SK-N-SH (cell line): Measurements from ENCODE around the gene SEC14L5. TPM values are rescaled to one million over a fixed set of nuclear protein-coding genes. Genes with fewer than 3 reads are reported as not detected.

Source experiments
- CTCF ChIA-PET: fragments of 300-600, 350-600 bp; formaldehyde crosslinking; extraction: SDS; loops from one replicate; lab custom pipeline; 2021; lab: Yijun Ruan, JAX
- POLR2A ChIA-PET: fragments of 350-600 bp; sonication (Branson Sonifier 250); formaldehyde crosslinking; extraction: SDS; loops from one replicate; lab custom pipeline; 2020; ENCODE audit warnings: antibody characterized with exemption, inconsistent platforms; lab: Yijun Ruan, JAX
- DNase-seq: peaks from one replicate; pipeline ENCODE4 v3.0.0; 2012
- H2AFZ ChIP-seq: fragments of 200-600 bp; sonication (generic); 2 replicates; pipeline ENCODE4 v1.8.1; 2016; ENCODE audit warnings: antibody characterized with exemption, mild to moderate bottlenecking, low read depth
- H3F3A ChIP-seq: fragments of 200-600 bp; sonication (generic); replicated peaks from 2 replicates; pipeline ENCODE3; 2016; ENCODE audit warnings: antibody characterized with exemption, mild to moderate bottlenecking; ENCODE audit not compliant: insufficient read depth
- H3K27ac ChIP-seq, 2 experiments: fragments of 200-500 bp in 1 of 2; fragments of 200-600 bp in 1 of 2; sonication (Bioruptor generic) in 1 of 2; sonication (generic), shearing (Covaris generic) in 1 of 2; 2 replicates each; pipeline versions ENCODE4 v1.5.1 to v1.6.1; 2014 to 2016; ENCODE audit warnings: low read depth in 2 of 2, inconsistent platforms in 1 of 2, low read length in 1 of 2, mild to moderate bottlenecking in 1 of 2, mixed read lengths in 1 of 2
- H3K27me3 ChIP-seq: fragments of 200-600 bp; sonication (generic), shearing (Covaris generic); 2 replicates; pipeline ENCODE4 v1.6.1; 2016; ENCODE audit warnings: mixed run types; ENCODE audit not compliant: insufficient read depth
- H3K36me3 ChIP-seq, 2 experiments: fragments of 200-500 bp in 1 of 2; fragments of 200-600 bp in 1 of 2; sonication (Bioruptor generic) in 1 of 2; sonication (generic) in 1 of 2; replicated peaks in 1 of 2; 2 replicates each; pipeline versions ENCODE3 to v1.5.1; 2014 to 2016; ENCODE audit warnings: low read length in 1 of 2, mild to moderate bottlenecking in 1 of 2; ENCODE audit not compliant: insufficient read depth in 2 of 2, control insufficient read depth in 1 of 2
- H3K4me1 ChIP-seq, 2 experiments: fragments of 200-500 bp in 1 of 2; fragments of 200-600 bp in 1 of 2; sonication (Bioruptor generic) in 1 of 2; sonication (generic), shearing (Covaris generic) in 1 of 2; 2 replicates each; pipeline versions ENCODE4 v1.5.1 to v1.6.1; 2014 to 2016; ENCODE audit warnings: low read depth in 1 of 2, low read length in 1 of 2, mixed run types in 1 of 2; ENCODE audit not compliant: insufficient read depth in 2 of 2, control insufficient read depth in 1 of 2
- H3K4me2 ChIP-seq: fragments of 200-600 bp; sonication (generic), shearing (Covaris generic); 2 replicates; pipeline ENCODE4 v1.6.1; 2017; ENCODE audit warnings: mixed run types
- H3K4me3 ChIP-seq, 2 experiments: fragments of 200-500 bp in 1 of 2; fragments of 200-600 bp in 1 of 2; sonication (Bioruptor generic) in 1 of 2; sonication (generic), shearing (Covaris generic) in 1 of 2; 2 replicates each; pipeline versions ENCODE4 v1.5.1 to v1.8.1; 2014 to 2016; ENCODE audit warnings: low read depth in 2 of 2, inconsistent platforms in 1 of 2, low read length in 1 of 2, mild to moderate bottlenecking in 1 of 2, mixed read lengths in 1 of 2, moderate library complexity in 1 of 2
- H3K79me2 ChIP-seq: fragments of 200-600 bp; sonication (generic); 2 replicates; pipeline ENCODE4 v1.8.1; 2017; ENCODE audit warnings: mild to moderate bottlenecking; ENCODE audit not compliant: insufficient read depth
- H3K9ac ChIP-seq: fragments of 200-600 bp; sonication (generic); 2 replicates; pipeline ENCODE4 v1.6.1; 2017; ENCODE audit warnings: mixed run types
- H3K9me2 ChIP-seq: fragments of 200-600 bp; sonication (generic); 2 replicates; pipeline ENCODE4 v1.6.1; 2017; ENCODE audit warnings: mixed run types
- H3K9me3 ChIP-seq: fragments of 200-600 bp; sonication (generic); 2 replicates; pipeline ENCODE4 v1.6.1; 2017; ENCODE audit warnings: mixed run types, mild to moderate bottlenecking, moderate library complexity
- H4K20me1 ChIP-seq: fragments of 200-600 bp; sonication (generic); 2 replicates; pipeline ENCODE4 v1.6.1; 2017; ENCODE audit warnings: mild to moderate bottlenecking, mixed run types; ENCODE audit not compliant: insufficient read depth
- EZH2phosphoT487 ChIP-seq: fragments of 200-600 bp; sonication (generic); IDR thresholded peaks from 2 replicates; pipeline ENCODE4 v1.6.1; 2017; ENCODE audit warnings: low read depth, mixed run types, mild to moderate bottlenecking, antibody characterized with exemption, moderate library complexity, borderline replicate concordance
- FOSL2 ChIP-seq: IDR thresholded peaks from 2 replicates; pipeline ENCODE4 v1.4.0; 2012; ENCODE audit warnings: low read depth, mild to moderate bottlenecking, moderate library complexity, borderline replicate concordance
- FOXJ3 ChIP-seq: sonication (generic); formaldehyde crosslinking; IDR thresholded peaks from 2 replicates; pipeline ENCODE4 v1.5.1; 2020; ENCODE audit warnings: mild to moderate bottlenecking, missing genetic modification reagents
- MEF2A ChIP-seq: IDR thresholded peaks from 2 replicates; pipeline ENCODE4 v1.4.0; 2012; ENCODE audit warnings: low read depth, borderline replicate concordance
- MXI1 ChIP-seq: IDR thresholded peaks from 2 replicates; pipeline ENCODE4 v1.6.1; 2012; ENCODE audit warnings: mild to moderate bottlenecking, low read depth, low read length, improper control_type of control experiment
- NRF1 ChIP-seq: IDR thresholded peaks from 2 replicates; pipeline ENCODE4 v1.6.1; 2012; ENCODE audit warnings: low read depth, mild to moderate bottlenecking, low read length
- PBX3 ChIP-seq: IDR thresholded peaks from 2 replicates; pipeline ENCODE4; 2012
- POLR2AphosphoS5 ChIP-seq: IDR thresholded peaks from 2 replicates; pipeline ENCODE4 v1.6.1; 2012; ENCODE audit warnings: low read depth, low read length
- RAD21 ChIP-seq: IDR thresholded peaks from 2 replicates; pipeline ENCODE4 v1.6.1; 2012; ENCODE audit warnings: mild to moderate bottlenecking, low read length
- REST ChIP-seq: IDR thresholded peaks from 2 replicates; pipeline ENCODE4 v1.6.1; 2012; ENCODE audit warnings: mild to moderate bottlenecking, low read depth, low read length, moderate library complexity
- RXRA ChIP-seq: IDR thresholded peaks from 2 replicates; pipeline ENCODE4 v1.4.0; 2012; ENCODE audit warnings: low read depth, mild to moderate bottlenecking, borderline replicate concordance
- TAF1 ChIP-seq: IDR thresholded peaks from 2 replicates; pipeline ENCODE4 v1.6.1; 2012; ENCODE audit warnings: low read depth, mild to moderate bottlenecking, low read length, moderate library complexity, borderline replicate concordance
- USF2 ChIP-seq: fragments of 150-350 bp; IDR thresholded peaks from 2 replicates; pipeline ENCODE4 v1.6.1; 2017; ENCODE audit warnings: antibody characterized with exemption, low read length, low read depth, borderline replicate concordance
- YY1 ChIP-seq: IDR thresholded peaks from 2 replicates; pipeline ENCODE4 v1.4.0; 2012; ENCODE audit warnings: low read depth, mild to moderate bottlenecking
- WGBS: methylation state at CpG from one replicate; pipeline ENCODE4 v1.1.6; 2017; ENCODE audit warnings: low lambda C conversion rate; 5-methylcytosine and 5-hydroxymethylcytosine counted together
- polyA plus RNA-seq, 3 experiments: library from polyadenylated mRNA; depleted of rRNA; stranded (reverse); fragments of >200 nt; gene quantifications; 2 replicates each; pipeline ENCODE4 v1.2.3, GENCODE V29; 2012

The SEC14L5 gene
- polyA plus RNA-seq, 1 of the 3 experiments (the other 2 are of a cell fraction), result 0.08 TPM

- ChIA-PET POLR2A (no interaction called here), CTCF (no interaction called here)
- Histone ChIP-seq H3K4me1 (peaks cover 0 to 5% of the 10 kb centered on the region in 2 experiments; a peak in 1 of 4 replicates), H3K9me2 (no peaks in the 10 kb centered on the region), H2AFZ (no peak overlapping the region), H3K36me3 (no peaks in the 10 kb centered on the region)
- WGBS, result 44% methylated on average over 6 of the region's 14 CpGs
- TF ChIP-seq FOSL2, result no peak
- TF ChIP-seq PBX3, result no peak
- TF ChIP-seq, all 33 proteins: peak for 0
- Histone ChIP-seq H3K4me3 (no peak overlapping the region), H3K9ac (no peak overlapping the region), H3K27me3 (peaks cover 21% of the 10 kb centered on the region), H3K9me3 (no peaks in the 10 kb centered on the region), H3K27ac (no peak overlapping the region), H4K20me1 (no peaks in the 10 kb centered on the region), H3F3A (no peaks in the 10 kb centered on the region), H3K79me2 (no peaks in the 10 kb centered on the region), H3K4me2 (no peak overlapping the region)
- DNase-seq, result no peak
These were observed 33.6 kb downstream of the SEC14L5 start for GRCh38 chr16:4991754-4992153.

- no peaks in the 10 kb centered on the region for H3K27me3 ChIP-seq
- CTCF ChIA-PET, result no interaction called here
These were observed 36.7 kb downstream of the SEC14L5 start for GRCh38 chr16:4994719-4995434.

More at GRCh38 chr16:4994719-4995434, 36.7 kb downstream of the SEC14L5 start:
- Histone ChIP-seq H3K4me3 (no peak overlapping the region), H3K4me1 (no peaks in the 10 kb centered on the region), H3F3A (no peaks in the 10 kb centered on the region), H3K4me2 (no peak overlapping the region), H3K27ac (no peak overlapping the region), H3K9me3 (no peaks in the 10 kb centered on the region), H4K20me1 (no peaks in the 10 kb centered on the region), H3K9me2 (no peaks in the 10 kb centered on the region), H3K79me2 (no peaks in the 10 kb centered on the region), H3K36me3 (no peaks in the 10 kb centered on the region), H3K9ac (no peak overlapping the region), H2AFZ (no peak overlapping the region)
- TF ChIP-seq USF2, result no peak
- no peak for TF ChIP-seq YY1
- no peak for TF ChIP-seq MXI1
- no peak for TF ChIP-seq RXRA
- TF ChIP-seq REST, result no peak
- no peak for TF ChIP-seq EZH2phosphoT487
- TF ChIP-seq NRF1, result no peak
- no peak for TF ChIP-seq FOXJ3 (CRISPR knock-in tag)
- no peak for TF ChIP-seq POLR2AphosphoS5
- TF ChIP-seq FOSL2, result no peak
- TF ChIP-seq MEF2A, result no peak
- TF ChIP-seq RAD21, result no peak
- TF ChIP-seq TAF1, result no peak
- no peak for TF ChIP-seq PBX3
- POLR2A ChIA-PET, result no interaction called here
- 57% methylated on average over 15 of the region's 18 CpGs for WGBS
- DNase-seq, result no peak
